ENCODE data around the gene CD37.

- TF ChIP-seq CTCF (conservative IDR thresholded peaks at IDR 0.05; ENCODE audit: low read depth in 2 of 2) (no peak), POLR2AphosphoS5 (IDR thresholded peaks at IDR 0.05; ENCODE audit: low read depth) (no peak), STAT1 (IDR thresholded peaks at IDR 0.05; ENCODE audit: unreplicated experiment) (no peak)
Measured at GRCh38 chr19:49383599-49383998, 48.4 kb downstream of the CD37 start.

All from GM23338 (cell line).